ENCODE results near the gene ROR2. TPM values are rescaled to one million over a fixed set of nuclear protein-coding genes. Genes with fewer than 3 reads are reported as not detected.

ROR2 gene
- polyA plus RNA-seq, 3 donors = not detected

DNA sequence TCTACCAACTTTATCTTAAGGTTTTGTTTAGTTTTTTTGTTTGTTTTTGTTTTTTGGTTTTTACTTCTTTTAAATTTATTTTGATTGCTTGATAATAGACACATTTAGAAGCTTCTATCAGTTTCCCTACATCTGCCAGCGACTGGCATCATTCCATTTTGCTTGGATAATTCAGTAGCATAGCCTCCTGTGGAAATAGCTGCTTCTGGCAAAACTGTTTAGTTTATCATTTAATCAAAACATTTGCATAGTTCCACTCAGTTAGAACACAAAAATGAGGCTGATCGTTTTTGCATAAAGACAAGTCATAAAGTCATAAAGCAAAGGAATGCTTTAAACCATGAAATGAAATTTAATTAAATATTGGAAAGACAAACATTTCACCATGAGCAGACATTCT is 392.7 kb downstream of the ROR2 start:
- Histone ChIP-seq H3K4me2 (replicated peaks; ENCODE audit: extremely low read depth, low read length, poor library complexity, severe bottlenecking) (no peak overlapping the region), H3K9ac (ENCODE audit: insufficient read depth, low read length, poor library complexity, severe bottlenecking) (no peak overlapping the region), H2AFZ (ENCODE audit: insufficient read depth, low read depth, low read length, poor library complexity, severe bottlenecking) (no peak overlapping the region), H3K9me3 (replicated peaks in 1 of 2; ENCODE audit: control insufficient read depth in 1 of 2, insufficient read depth in 1 of 2, low read length in 2 of 2) (no peaks in the 10 kb centered on the region), H3K36me3 (replicated peaks in 1 of 2; ENCODE audit: control insufficient read depth in 1 of 2, insufficient read depth in 2 of 2, low read length in 2 of 2) (no peaks in the 10 kb centered on the region), H3K27me3 (ENCODE audit: control insufficient read depth in 2 of 2, insufficient read depth in 2 of 2, low read length in 2 of 2) (peaks cover 0 to 5% of the 10 kb centered on the region in 2 donors), H3K4me3 (replicated peaks in 1 of 3; ENCODE audit: low read depth in 2 of 3, low read length in 3 of 3) (no peak overlapping the region), H3K79me2 (ENCODE audit: insufficient read depth, low read length) (no peaks in the 10 kb centered on the region), H3K27ac (ENCODE audit: low read depth in 1 of 2, low read length in 2 of 2) (no peak overlapping the region), H3K4me1 (ENCODE audit: control insufficient read depth in 1 of 2, insufficient read depth in 2 of 2, low read length in 2 of 2) (no peaks in the 10 kb centered on the region), H4K20me1 (ENCODE audit: insufficient read depth, low read length) (no peaks in the 10 kb centered on the region)
- intact Hi-C loops (cut with micrococcal nuclease) = no loop called here
- Mint-ChIP-seq H3K27me3 (ENCODE audit: low read depth in 3 of 3) (peaks cover 2 to 12% (median 7%) of the 10 kb centered on the region in 3 donors), H3K9me3 (peaks cover 0 to 6% (median 2%) of the 10 kb centered on the region in 7 donors), H3K27ac (no peak overlapping the region), H3K36me3 (no peaks in the 10 kb centered on the region), H3K4me1 (no peaks in the 10 kb centered on the region), H3K4me3 (no peak overlapping the region)
- no peak for DNase-seq
- WGBS (ENCODE audit: insufficient coverage) = no CpG with 5 or more reads among the region's 2 CpGs
- TF ChIP-seq, protein P1, sequence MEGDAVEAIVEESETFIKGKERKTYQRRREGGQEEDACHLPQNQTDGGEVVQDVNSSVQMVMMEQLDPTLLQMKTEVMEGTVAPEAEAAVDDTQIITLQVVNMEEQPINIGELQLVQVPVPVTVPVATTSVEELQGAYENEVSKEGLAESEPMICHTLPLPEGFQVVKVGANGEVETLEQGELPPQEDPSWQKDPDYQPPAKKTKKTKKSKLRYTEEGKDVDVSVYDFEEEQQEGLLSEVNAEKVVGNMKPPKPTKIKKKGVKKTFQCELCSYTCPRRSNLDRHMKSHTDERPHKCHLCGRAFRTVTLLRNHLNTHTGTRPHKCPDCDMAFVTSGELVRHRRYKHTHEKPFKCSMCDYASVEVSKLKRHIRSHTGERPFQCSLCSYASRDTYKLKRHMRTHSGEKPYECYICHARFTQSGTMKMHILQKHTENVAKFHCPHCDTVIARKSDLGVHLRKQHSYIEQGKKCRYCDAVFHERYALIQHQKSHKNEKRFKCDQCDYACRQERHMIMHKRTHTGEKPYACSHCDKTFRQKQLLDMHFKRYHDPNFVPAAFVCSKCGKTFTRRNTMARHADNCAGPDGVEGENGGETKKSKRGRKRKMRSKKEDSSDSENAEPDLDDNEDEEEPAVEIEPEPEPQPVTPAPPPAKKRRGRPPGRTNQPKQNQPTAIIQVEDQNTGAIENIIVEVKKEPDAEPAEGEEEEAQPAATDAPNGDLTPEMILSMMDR (IDR thresholded peaks at IDR 0.05) = no peak

DNA sequence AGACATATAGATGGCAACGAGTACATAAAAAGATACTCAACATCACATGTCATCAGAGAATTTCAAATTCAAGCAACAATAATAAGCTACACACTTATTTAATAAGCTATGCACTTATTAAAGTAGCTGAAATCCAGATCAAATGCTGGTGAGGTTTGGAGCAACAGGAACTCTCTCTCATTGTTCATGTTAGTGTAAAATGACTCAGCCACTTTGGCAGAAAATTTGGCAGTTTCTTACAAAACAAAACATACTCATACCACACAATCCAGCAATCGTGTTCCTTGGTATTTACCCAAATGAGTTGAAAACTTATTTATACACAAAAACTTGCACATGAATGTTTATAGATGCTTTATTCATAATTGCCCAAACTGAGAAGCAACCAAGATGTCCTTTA is 394.9 kb downstream of the ROR2 start:
- H3K4me2 ChIP-seq (replicated peaks; ENCODE audit: extremely low read depth, low read length, poor library complexity, severe bottlenecking) = no peak overlapping the region
- H3K4me1 Mint-ChIP-seq = no peaks in the 10 kb centered on the region
- no CpG with 5 or more reads among the region's 2 CpGs for WGBS (ENCODE audit: insufficient coverage)
- H3K4me3 ChIP-seq (replicated peaks in 1 of 3; ENCODE audit: low read depth in 2 of 3, low read length in 3 of 3) = no peak overlapping the region
- H3K9ac ChIP-seq (ENCODE audit: insufficient read depth, low read length, poor library complexity, severe bottlenecking) = no peak overlapping the region
- H3K79me2 ChIP-seq (ENCODE audit: insufficient read depth, low read length) = no peaks in the 10 kb centered on the region
- H3K9me3 ChIP-seq (replicated peaks in 1 of 2; ENCODE audit: control insufficient read depth in 1 of 2, insufficient read depth in 1 of 2, low read length in 2 of 2) = no peaks in the 10 kb centered on the region
- intact Hi-C loops (cut with micrococcal nuclease) = no loop called here
- no peaks in the 10 kb centered on the region for H3K36me3 ChIP-seq (replicated peaks in 1 of 2; ENCODE audit: control insufficient read depth in 1 of 2, insufficient read depth in 2 of 2, low read length in 2 of 2)
- TF ChIP-seq, protein P1 (IDR thresholded peaks at IDR 0.05) = no peak
- no peak overlapping the region for H3K27ac ChIP-seq (ENCODE audit: low read depth in 1 of 2, low read length in 2 of 2)
- no peak overlapping the region for H2AFZ ChIP-seq (ENCODE audit: insufficient read depth, low read depth, low read length, poor library complexity, severe bottlenecking)
- no peak overlapping the region for H3K27ac Mint-ChIP-seq
- H3K4me3 Mint-ChIP-seq = no peak overlapping the region
- no peaks in the 10 kb centered on the region for H4K20me1 ChIP-seq (ENCODE audit: insufficient read depth, low read length)
- no peaks in the 10 kb centered on the region for H3K36me3 Mint-ChIP-seq
- peaks cover 0 to 12% (median 9%) of the 10 kb centered on the region in 3 donors for H3K27me3 Mint-ChIP-seq (ENCODE audit: low read depth in 3 of 3)
- peaks cover 0 to under 1% of the 10 kb centered on the region in 2 donors for H3K27me3 ChIP-seq (ENCODE audit: control insufficient read depth in 2 of 2, insufficient read depth in 2 of 2, low read length in 2 of 2)
- no peak for DNase-seq
- H3K9me3 Mint-ChIP-seq = peaks cover 0 to 12% (median 2%) of the 10 kb centered on the region in 7 donors
- H3K4me1 ChIP-seq (ENCODE audit: control insufficient read depth in 1 of 2, insufficient read depth in 2 of 2, low read length in 2 of 2) = no peaks in the 10 kb centered on the region
